A549 (cell line): ENCODE results near the gene RERE.

Source experiments
- CHD2 ChIP-seq: fragments of 150-350 bp; IDR thresholded peaks from 2 replicates; pipeline ENCODE4 v1.6.1; 2014; ENCODE audit warnings: low read length; ENCODE audit not compliant: partially characterized antibody
- EP300 ChIP-seq, 2 experiments: fragments of >200 bp; sonication (Bioruptor Twin); formaldehyde crosslinking; IDR thresholded peaks; 2 replicates in 1 of 2; 3 replicates in 1 of 2; pipeline ENCODE4 v1.6.1; 2016 to 2017
- FOSL2 ChIP-seq, 2 experiments: fragments of 450-650 bp in 1 of 2; fragments of >200 bp in 1 of 2; sonication (Bioruptor Twin) in 1 of 2; formaldehyde crosslinking; IDR thresholded peaks; 2 replicates each; pipeline versions ENCODE4 v1.5.0 to v1.6.1; 2016 to 2020; ENCODE audit warnings: mild to moderate bottlenecking in 1 of 2, moderate library complexity in 1 of 2
- MAFK ChIP-seq: fragments of 450-650 bp; IDR thresholded peaks from 2 replicates; pipeline ENCODE4 v1.6.1; 2014; ENCODE audit not compliant: partially characterized antibody
- POLR2A ChIP-seq: IDR thresholded peaks from 2 replicates; pipeline ENCODE4 v1.6.1; 2012; ENCODE audit warnings: mild to moderate bottlenecking, low read length
- REST ChIP-seq: fragments of 200-600 bp; sonication (generic); IDR thresholded peaks from 2 replicates; pipeline ENCODE4 v1.6.1; 2016; ENCODE audit warnings: antibody characterized with exemption, mild to moderate bottlenecking, moderate library complexity
- TF ChIP-seq, protein P1 (sequence below): fragments of >200 bp; sonication (Bioruptor Twin); formaldehyde crosslinking; IDR thresholded peaks from 3 replicates; pipeline ENCODE4 v1.5.1; 2016

- TF ChIP-seq EP300 (IDR thresholded peaks at IDR 0.05) (no peak), CHD2 (no peak), MAFK (no peak), REST (no peak), FOSL2 (IDR thresholded peaks at IDR 0.05) (no peak), FOSL2 (CRISPR knock-in tag; IDR thresholded peaks at IDR 0.05) (no peak), POLR2A (no peak)
- TF ChIP-seq, protein P1, sequence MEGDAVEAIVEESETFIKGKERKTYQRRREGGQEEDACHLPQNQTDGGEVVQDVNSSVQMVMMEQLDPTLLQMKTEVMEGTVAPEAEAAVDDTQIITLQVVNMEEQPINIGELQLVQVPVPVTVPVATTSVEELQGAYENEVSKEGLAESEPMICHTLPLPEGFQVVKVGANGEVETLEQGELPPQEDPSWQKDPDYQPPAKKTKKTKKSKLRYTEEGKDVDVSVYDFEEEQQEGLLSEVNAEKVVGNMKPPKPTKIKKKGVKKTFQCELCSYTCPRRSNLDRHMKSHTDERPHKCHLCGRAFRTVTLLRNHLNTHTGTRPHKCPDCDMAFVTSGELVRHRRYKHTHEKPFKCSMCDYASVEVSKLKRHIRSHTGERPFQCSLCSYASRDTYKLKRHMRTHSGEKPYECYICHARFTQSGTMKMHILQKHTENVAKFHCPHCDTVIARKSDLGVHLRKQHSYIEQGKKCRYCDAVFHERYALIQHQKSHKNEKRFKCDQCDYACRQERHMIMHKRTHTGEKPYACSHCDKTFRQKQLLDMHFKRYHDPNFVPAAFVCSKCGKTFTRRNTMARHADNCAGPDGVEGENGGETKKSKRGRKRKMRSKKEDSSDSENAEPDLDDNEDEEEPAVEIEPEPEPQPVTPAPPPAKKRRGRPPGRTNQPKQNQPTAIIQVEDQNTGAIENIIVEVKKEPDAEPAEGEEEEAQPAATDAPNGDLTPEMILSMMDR, result no peak
Measured at GRCh38 chr1:8486047-8486446, 331.4 kb downstream of the RERE start.
